Stimulated activated CD8-positive, alpha-beta memory T cell treated with anti-CD3 and anti-CD28 coated beads, Interleukin-12 subunit alpha, Interleukin-12 subunit beta, amount 100 ng/mL, for 4 hours (primary cell): ENCODE data around the gene TFAP2A.

Source experiments
- DNase-seq: peaks from one replicate; pipeline ENCODE4 v3.0.0-alpha.2; 2020; ENCODE audit warnings: low read depth

Gene TFAP2A

DNA sequence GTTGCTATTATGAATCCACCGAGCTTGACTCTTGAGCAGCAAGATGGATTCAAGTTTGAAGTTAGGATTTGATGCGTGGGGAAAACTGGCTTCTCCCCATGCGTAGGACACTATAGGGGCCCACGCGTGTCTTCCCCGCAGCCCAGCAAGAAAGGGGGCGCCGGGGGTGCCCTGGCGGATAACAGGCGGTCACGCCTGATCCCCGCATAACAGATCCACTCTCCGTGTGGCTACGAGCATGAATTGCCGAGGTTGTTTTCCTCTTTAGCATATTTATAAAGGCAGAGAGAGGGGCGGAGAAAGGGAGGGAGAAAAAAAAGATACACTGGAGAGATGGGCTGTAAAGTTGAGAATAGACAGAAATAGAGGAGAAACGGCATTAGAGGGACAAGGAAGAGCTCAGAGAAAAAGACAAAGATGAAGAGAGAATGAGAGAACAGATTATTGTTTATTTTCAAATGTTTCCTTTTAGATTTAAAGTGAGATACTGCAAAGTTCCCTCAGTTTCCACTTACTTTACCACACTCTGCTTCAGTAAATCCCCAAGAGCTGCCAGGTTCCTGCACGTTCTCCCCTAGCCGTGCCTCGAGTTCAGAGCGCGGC is 32.0 kb downstream of the TFAP2A start:
- no peak for DNase-seq

DNA sequence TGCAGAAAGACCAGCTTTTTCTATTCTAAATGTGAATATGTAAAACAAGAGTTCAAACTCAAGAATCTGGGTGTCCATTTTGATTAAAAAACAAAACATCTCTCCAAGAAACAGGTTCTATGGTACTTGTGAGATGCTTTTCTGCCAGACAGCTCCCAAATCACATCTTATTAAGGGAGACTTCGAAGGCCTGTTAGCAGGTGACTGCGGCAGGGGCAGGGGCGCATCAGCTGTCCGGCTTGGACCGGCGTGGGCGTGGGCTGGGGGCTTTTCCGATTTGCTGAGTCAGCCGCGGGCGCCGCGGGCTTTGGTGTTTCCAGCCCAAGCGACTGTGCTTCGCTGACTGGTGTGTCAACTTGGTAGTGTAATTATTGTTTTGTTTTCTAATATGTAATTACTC is 32.6 kb downstream of the TFAP2A start:
- DNase-seq: no peak

DNA sequence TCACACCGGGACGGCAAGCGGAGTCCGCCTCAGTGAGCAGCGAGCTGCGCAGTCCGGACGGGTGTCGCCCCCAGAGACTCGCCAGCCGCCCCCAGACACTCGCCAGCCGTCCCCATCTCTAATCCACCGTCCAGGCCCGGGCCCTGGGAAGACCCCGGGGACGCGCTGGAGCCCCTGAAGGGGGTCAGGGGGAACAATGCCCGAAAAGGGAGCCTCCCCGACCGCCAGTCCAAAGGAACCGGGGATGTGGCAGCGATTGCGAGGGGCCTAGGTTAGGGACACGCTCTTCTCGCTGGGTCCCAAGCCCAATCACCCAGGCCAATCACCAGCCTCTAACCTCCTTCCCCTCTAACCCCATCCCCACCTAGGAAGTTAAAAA is 33.1 kb downstream of the TFAP2A start:
- DNase-seq: no peak

DNA sequence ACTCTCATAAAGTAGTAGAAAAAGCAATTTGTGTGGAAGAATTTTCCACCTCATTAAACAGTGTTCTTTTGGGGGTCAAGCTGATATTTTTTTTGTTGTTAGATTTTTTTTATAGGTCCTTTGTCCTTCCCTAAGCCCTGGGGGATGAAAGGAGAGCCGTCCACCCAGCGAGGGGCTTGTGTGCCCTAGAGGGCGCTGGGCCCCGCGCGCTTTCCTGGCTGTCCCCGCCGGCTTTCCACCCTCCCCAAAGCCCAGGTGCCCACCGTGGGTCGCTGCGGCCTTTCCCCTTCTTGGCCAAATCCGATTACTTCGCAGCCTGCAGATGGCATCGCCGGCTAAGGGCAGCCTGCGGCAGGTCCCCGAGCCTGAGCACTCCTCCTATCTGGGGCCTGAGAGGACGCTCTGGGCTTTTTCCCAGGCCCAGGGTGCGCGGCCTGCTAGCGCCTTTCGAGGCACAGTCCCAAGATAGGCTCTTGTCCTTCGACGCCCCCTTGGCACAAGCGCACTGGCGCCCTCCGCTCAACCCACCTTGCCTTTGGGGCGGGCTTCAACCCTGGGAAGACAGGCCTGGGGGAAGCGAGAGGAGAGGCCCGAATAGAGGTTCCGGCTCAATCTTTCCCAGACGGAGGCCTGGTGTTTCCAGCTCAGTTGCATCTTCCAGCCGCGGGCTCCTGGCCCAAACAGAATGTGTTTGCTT is 33.6 kb downstream of the TFAP2A start:
- DNase-seq: no peak

DNA sequence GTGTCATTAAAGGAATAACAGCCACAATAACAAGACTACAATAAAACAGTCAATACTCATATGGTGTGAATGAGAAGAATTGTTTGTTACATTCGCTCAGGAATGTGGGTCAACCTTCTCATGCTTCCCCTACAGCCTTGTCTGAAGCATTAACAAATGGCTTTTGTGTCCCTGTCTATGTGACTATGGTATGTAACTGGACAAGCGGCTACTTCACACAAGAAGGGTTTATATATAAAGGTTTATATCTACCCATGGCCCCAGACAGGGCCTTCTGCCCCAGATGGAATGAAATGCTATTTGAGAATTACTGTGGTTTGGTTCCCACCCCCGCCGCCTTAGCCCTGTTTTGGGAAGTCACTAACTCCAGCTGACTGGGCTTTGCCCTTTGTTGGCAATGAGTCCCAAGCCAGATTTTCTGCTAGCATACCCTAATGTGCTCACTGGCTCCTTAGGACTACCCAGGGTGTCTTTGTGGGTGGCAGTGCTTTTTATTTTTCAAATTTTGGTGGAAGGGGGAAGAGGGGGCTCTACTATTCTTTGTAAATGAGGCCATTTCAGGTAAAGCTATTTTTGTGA is 39.4 kb downstream of the TFAP2A start:
- no peak for DNase-seq

DNA sequence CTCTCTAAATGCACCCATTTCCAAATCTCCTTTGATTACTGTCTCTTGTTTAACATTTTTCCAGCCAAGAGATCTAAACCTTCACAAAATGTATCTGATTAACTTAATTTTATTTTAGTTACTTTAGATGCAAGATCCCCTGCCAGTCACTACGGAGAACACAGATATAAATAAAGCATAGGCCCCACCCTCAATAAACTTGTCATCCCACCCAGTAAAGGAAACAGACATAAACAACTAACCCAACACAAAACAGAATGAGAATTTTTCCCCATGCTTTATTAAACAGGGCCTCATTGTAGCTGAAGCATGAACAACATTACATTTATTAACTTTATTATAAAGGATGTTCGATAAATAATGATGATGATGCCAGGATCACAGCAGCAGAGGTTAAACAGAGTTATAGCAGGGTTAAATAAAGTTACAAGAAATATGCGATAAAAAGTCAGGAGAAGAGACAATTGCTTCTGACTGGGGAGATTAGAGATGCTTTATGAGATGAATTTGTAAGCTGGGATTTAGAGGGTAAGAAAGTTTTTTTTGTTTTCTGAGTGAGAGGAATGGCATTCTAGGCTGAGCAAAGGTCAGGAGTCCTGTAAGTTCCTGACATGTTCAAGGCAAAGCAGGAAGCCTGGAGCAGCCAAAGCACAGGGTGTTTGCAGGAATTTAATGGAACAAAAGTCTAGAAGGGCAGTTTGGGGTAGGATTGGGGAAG is 41.1 kb downstream of the TFAP2A start:
- DNase-seq: no peak

DNA sequence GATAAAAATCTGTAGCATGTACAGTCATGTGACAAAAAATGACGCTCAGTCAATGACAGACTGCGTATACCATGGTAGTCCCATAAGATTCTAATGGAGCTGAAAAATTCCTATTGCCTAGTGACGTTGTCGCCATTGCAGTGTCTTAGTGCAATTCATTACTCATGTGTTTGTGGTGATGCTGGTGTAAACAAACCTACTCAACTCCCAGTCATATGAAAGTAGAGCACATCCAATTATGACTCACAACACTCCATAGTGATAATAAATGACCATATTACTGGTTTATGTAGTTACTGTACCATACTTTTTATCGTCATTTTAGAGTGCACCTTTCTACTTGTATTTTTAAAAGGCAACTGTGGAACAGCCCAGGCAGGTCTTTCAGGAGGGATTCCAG is 45.0 kb downstream of the TFAP2A start:
- no peak for DNase-seq

DNA sequence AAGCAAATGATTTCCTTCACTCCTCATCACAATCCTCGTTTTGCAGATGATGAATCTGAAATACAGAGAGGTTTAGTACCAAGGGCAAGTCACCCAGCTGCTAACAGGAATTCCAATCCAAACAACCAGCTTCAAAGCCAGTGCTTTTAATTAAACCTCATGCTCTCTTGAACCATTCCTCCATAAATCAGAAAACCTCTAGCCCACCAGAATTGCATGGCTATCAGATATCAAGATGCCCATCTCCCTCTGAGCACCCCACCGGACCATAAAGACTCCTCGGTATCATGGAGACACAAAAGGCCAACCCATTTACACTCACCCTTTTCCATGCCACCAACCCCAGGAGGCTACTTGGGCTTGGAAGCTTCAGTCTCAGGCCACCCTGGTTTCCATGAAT is 46.0 kb downstream of the TFAP2A start:
- no peak for DNase-seq

DNA sequence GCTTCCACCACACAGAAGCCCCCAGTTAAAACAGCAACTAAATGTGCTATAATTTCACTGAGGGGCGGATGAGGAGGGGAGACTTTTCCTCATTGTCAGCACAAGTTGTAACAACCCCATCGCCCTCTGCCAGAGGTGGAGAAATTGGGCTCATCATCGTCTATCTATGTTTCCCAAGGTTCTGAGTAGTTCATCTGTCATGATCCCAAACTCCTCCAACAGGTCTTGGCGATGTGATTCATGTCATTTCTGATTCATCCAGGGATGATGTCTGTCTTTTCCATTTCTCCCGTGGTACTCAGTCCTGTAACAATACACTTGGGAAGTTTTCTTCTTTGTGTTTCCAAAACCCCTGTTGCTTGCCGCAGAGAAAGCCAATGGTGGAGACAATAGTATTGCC is 51.0 kb downstream of the TFAP2A start:
- DNase-seq: no peak

DNA sequence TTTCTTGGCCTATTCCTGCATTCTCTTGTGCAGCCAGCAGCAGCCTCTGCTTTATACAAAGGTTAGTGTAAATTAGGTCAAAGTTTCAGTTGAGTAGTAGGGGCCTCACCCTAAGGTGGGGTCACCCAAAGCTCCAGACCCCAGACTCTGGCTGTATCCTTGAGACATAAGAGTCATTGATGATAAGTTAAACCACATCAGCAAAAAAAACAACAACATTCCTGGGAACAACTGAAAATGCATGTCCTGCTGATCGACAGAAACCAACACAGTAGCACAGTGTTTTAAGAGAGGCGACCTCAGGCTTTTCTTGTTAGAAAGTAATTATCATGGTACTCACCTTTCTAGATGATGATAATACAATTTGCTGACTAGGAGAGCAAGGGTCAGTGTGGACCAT is 52.6 kb downstream of the TFAP2A start:
- DNase-seq: no peak

DNA sequence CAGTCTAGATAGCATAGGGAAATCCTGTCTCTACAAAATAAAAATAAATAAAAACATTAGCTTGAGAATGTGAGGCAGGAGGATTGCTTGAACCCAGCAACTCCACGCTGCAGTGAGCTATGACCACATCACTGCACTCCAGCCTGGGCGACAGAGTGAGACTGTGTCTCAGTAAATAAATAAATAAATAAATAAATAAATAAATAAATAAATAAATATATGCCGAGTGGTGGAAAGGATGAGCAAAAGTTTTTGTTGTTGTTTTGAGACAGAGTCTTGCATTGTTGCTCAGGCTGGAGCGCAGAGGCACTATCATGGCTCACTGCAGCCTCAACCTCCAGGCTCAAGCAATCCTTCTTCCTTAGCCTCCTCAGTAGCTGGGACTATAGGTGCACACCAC is 53.4 kb downstream of the TFAP2A start:
- DNase-seq: no peak

DNA sequence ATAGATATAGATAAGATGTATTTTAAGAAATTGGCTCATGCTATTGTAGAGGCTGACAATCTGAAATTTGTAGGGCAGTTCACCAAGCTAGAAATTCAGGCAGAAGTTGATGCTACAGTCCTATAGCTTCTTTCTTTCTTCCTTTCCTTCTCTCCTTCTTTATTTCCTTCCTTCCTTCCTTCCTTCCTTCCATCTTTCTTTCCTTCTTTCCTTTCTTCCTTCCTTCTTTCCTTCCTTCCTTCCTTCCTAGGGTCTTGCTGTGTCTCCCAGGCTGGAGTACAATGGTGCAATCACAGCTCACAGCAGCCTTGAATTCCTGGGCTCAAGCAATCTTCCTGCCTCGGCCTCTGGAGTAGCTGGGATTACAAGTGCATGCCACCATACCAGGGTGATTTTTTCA is 55.3 kb downstream of the TFAP2A start:
- no peak for DNase-seq

DNA sequence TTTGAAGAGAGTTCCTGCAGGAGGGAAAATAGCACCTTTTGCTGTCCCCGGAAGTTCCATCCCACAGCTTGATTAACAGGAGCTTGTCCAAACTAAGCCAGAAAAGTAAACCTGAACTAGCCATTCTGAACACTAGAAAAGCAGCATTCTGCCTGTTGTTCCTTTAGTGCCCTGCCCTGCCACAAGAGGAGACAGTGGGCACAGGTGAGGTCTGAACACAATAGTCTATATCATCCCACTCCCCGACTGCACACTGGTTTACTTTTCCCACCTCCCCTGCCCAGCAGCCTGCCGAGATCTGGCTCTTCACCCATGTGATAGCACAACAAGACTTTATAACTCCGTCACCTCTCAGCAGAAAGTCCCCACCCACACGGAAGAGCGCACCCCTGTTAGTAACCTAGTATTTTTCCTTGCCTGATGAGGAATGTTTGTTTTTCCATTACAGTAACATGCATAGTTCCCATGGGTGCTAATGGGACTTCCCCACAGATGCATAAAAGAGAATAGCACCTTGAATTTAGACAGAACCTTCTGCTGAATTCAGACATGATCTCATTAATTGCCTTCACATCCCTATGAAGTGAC is 59.7 kb downstream of the TFAP2A start:
- DNase-seq: no peak

DNA sequence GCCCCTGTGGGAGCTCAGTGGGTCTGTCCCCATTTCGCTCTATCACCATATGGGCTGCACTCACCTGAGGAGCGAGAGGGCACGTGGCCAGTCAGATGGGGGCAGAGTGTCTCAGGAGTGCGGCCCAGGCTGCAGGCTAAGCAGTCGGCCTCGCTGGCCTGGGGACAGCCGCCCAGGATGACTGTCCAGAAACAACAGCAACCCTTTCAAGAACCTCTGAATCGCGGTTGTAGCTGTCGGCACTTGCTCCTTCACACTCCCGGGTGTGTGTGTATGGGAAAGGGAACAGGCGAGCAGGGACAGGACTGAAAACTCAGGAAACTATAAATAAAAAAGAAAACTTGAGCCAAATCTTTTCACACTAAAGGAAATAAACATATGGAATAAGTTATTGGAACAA is 63.1 kb downstream of the TFAP2A start:
- no peak for DNase-seq

DNA sequence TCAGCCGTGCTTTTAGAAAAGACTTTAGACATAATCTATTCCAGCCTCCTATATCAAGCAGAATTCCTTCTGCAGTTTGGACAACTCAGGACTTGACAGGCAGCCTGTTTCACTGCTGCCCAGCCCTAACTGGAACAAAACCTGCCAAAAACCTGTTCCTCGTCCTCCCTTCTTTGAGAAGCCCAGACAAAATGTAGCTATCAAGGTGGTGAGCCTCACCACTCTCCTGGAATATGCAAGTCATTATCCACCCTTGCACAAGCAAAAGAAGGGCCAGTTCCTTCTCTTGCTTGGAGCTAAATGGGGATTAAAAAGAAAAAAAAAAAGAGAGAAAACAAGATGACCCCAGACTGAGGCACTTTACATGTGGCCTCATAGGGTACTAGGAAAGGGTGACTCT is 64.2 kb downstream of the TFAP2A start:
- no peak for DNase-seq

DNA sequence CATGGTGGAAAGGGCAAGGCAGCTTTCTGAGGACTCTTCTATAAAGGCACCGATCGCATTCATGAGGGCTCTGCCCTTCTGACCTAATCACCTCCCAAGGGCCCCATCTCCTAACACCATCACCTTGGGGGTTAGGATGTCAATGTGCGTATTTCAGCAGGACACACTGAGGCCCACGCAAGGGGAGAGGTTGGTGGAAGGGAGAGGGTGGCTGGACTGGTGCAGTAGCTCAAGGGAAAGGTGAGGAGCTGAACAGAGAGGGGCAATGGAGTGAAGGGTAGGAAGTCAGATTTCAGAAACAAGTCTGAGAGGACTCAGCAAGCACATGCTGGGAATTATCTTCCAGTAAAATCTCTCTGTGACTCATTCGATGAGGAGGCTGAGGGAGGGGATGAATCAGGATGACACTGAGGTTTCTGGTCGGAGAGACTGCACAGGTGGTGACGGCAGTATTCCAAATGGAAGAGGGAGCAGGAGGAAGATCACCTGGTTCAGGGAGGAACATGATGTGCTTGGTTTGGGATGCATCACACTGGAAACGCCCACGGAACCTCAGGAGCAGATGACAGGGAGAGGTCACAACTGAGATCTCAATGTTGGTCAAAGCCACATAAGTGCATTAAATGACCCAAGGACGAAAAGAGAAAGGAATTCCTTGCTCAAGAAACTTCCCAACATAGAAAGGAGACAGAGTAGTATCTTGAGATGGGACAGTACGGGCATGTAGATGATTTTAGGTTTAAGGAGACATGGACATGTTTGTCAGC is 67.1 kb downstream of the TFAP2A start:
- DNase-seq: no peak
